Measurements from ENCODE around the gene RTN4RL2.

Gene RTN4RL2

GRCh38 chr11:57476757-57477506, 16.6 kb downstream of the RTN4RL2 start:
- peak overlapping the region; percentile 63 for H3K4me3 ChIP-seq (ENCODE audit: low read depth, low read length)
- peaks cover 70% of the 10 kb centered on the region for H3K27me3 ChIP-seq (ENCODE audit: control insufficient read depth, insufficient read depth, low read length)
- H3K9me3 ChIP-seq (ENCODE audit: control insufficient read depth, insufficient read depth, low read depth, low read length) = no peaks in the 10 kb centered on the region
- H3K36me3 ChIP-seq (ENCODE audit: control insufficient read depth, insufficient read depth, low read length) = no peaks in the 10 kb centered on the region
- peaks cover 33% of the 10 kb centered on the region for H3K4me1 ChIP-seq (ENCODE audit: control insufficient read depth, insufficient read depth, low read length)
- no peak overlapping the region for H3K9ac ChIP-seq (ENCODE audit: low read length)
- H3K27ac ChIP-seq (ENCODE audit: low read depth, low read length) = no peak overlapping the region

DNA sequence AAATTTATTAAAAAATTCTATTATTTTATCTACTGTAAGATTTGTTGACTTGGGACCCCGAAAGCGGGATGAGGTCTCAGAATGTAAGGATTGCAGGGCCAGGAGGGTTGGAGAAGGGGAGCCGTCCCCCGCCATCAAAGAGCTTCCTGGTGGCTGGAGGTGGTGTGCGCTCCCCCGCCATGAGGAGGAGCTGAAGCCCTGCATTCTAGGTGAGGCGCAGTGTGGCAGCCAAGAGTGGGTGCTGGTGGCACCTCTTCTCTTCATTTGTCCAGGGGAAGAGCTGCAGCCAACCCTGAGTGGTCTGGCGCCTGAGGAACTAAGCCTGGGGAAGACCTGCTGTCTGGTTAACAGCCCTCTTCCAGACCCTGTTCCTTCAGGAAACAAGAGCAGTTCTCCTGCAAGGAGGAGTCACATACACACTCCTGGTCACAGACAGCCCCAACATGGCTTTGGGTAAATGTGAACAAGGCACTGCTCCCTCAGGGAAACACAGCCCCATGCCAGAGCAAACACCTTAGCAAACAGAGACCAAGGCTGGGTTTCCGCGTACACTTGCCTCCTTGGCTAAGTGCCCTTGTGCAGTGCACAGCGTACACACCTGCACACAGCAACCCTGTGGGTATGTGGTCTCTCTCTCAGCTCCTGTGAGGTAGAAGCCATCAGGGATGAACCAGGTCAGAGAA, 17.3 kb downstream of the RTN4RL2 start:
- Histone ChIP-seq H3K9me3 (ENCODE audit: control insufficient read depth, insufficient read depth, low read depth, low read length) (no peaks in the 10 kb centered on the region), H3K36me3 (ENCODE audit: control insufficient read depth, insufficient read depth, low read length) (no peaks in the 10 kb centered on the region), H3K9ac (ENCODE audit: low read length) (no peak overlapping the region), H3K27ac (ENCODE audit: low read depth, low read length) (no peak overlapping the region), H3K4me3 (ENCODE audit: low read depth, low read length) (no peak overlapping the region), H3K4me1 (ENCODE audit: control insufficient read depth, insufficient read depth, low read length) (peaks cover 35% of the 10 kb centered on the region), H3K27me3 (ENCODE audit: control insufficient read depth, insufficient read depth, low read length) (peaks cover 75% of the 10 kb centered on the region)

DNA sequence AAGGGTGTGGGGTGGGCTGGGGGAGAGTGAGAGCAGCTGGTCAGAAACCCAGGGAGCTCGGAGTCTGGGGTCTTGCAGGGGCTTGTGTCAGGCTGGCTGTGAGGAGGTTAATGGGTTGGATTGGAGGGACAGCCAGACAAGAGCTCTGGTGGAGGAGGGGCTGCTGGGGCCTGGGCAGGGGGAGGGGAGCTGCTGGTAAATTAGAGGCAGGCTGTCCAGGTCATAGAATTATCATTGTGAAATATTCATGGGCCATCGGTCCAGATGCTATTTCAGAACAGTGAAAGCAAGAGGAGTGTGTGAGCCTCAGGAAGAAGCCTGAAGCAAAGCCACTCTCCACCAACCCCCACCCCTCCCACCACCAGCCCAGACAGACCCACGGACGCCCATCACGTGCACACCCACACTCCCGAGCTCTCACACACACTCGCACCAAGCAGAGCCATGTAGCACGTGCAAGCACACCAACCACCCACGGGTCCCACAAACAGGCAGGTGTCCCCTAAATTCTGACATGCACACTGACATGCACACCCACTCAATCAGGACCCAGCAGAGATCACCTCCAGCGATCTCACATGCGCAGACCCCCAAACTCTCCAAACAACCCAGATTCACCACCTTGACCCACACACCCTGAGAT, 18.8 kb downstream of the RTN4RL2 start:
- Histone ChIP-seq H3K4me1 (ENCODE audit: control insufficient read depth, insufficient read depth, low read length) (peaks cover 39% of the 10 kb centered on the region), H3K4me3 (ENCODE audit: low read depth, low read length) (no peak overlapping the region), H3K27ac (ENCODE audit: low read depth, low read length) (no peak overlapping the region), H3K9ac (ENCODE audit: low read length) (no peak overlapping the region), H3K9me3 (ENCODE audit: control insufficient read depth, insufficient read depth, low read depth, low read length) (no peaks in the 10 kb centered on the region), H3K27me3 (ENCODE audit: control insufficient read depth, insufficient read depth, low read length) (peaks cover 79% of the 10 kb centered on the region), H3K36me3 (ENCODE audit: control insufficient read depth, insufficient read depth, low read length) (no peaks in the 10 kb centered on the region)

DNA sequence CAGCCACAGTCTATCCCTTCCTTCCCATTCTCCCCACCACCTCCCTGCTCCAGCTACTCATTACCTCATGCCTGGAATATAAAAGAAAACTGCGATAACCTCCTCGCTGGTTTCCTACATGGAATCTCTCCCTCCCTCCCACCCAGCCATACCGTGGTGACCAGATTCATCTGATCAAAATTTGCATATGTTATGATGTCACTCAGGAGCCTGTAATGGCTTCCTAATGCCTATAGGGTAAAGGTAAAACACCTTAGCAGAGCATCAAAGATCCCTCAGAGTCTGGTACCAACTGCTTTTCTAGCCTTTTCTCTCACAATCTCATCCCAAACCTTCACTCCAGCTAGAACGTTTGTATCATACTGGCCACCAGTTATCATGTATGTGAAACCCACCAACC, 19.6 kb downstream of the RTN4RL2 start:
- no peak overlapping the region for H3K27ac ChIP-seq (ENCODE audit: low read depth, low read length)
- peaks cover 72% of the 10 kb centered on the region for H3K27me3 ChIP-seq (ENCODE audit: control insufficient read depth, insufficient read depth, low read length)
- no peaks in the 10 kb centered on the region for H3K9me3 ChIP-seq (ENCODE audit: control insufficient read depth, insufficient read depth, low read depth, low read length)
- H3K4me3 ChIP-seq (ENCODE audit: low read depth, low read length) = no peak overlapping the region
- peaks cover 34% of the 10 kb centered on the region for H3K4me1 ChIP-seq (ENCODE audit: control insufficient read depth, insufficient read depth, low read length)
- no peak overlapping the region for H3K9ac ChIP-seq (ENCODE audit: low read length)
- peaks cover 3% of the 10 kb centered on the region; the same call in 1 of the 2 replicates for H3K36me3 ChIP-seq (ENCODE audit: control insufficient read depth, insufficient read depth, low read length)

DNA sequence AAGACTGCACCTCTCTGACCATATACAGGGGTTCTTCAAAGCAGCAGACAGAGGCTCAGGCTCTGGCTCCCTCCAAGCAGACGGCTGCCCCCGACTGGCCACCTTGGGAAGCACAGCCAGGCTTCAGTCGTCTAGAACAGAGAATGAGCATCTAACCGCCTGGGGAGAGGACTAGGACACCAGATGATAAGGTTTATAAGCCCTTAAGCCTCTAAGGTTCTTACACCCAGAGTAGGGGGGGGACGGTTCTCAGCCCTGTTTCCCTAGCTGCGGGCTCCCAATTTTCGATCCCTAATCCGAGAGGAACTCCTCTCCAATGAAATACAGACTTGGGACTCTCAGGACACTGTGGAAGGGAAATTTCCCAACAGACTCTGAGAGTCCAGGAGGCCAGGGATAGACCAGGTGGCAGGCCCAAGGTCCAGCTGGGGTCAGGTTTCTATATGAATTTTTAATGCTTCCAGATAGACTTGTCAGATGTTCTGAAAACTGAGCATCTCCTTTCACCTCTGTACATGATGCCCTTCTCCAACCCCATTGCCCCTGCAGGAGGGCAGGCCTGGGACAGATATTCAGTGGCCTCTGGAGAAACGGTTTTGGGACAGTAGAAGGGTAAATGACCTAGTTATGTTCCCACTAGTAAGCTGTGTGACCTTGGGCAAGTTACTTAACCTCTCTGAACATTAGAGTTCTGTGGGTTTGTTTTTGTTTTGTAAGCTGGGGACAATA, 20.2 kb downstream of the RTN4RL2 start:
- Histone ChIP-seq H3K9ac (ENCODE audit: low read length) (no peak overlapping the region), H3K36me3 (ENCODE audit: control insufficient read depth, insufficient read depth, low read length) (peaks cover 10% of the 10 kb centered on the region; the same call in 1 of the 2 replicates), H3K4me3 (ENCODE audit: low read depth, low read length) (no peak overlapping the region), H3K27ac (ENCODE audit: low read depth, low read length) (no peak overlapping the region), H3K9me3 (ENCODE audit: control insufficient read depth, insufficient read depth, low read depth, low read length) (no peaks in the 10 kb centered on the region), H3K27me3 (ENCODE audit: control insufficient read depth, insufficient read depth, low read length) (peaks cover 65% of the 10 kb centered on the region), H3K4me1 (ENCODE audit: control insufficient read depth, insufficient read depth, low read length) (peaks cover 34% of the 10 kb centered on the region)

DNA sequence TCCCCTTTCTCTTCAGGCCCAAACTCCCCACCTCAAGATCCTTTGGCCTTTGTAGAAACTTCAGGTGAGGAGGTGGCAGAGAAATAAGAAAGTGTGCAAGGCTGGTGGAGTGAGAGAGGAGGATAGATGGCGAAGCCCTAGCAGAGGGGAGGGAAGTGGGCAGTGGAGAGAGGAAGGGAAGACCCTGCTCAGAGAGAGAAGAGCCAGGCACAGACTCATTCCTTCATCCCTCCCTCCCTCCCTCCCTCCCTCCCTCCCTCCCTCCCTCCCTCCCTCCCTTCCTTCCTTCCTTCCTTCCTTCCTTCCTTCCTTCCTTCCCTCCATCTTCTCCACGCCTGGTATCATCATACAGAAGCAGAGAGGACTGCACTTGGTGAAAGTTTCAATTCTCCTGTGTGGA, 21.0 kb downstream of the RTN4RL2 start:
- Histone ChIP-seq H3K36me3 (ENCODE audit: control insufficient read depth, insufficient read depth, low read length) (peaks cover 14% of the 10 kb centered on the region), H3K9ac (ENCODE audit: low read length) (no peak overlapping the region), H3K9me3 (ENCODE audit: control insufficient read depth, insufficient read depth, low read depth, low read length) (no peaks in the 10 kb centered on the region), H3K4me3 (ENCODE audit: low read depth, low read length) (no peak overlapping the region), H3K27me3 (ENCODE audit: control insufficient read depth, insufficient read depth, low read length) (peaks cover 58% of the 10 kb centered on the region), H3K27ac (ENCODE audit: low read depth, low read length) (no peak overlapping the region), H3K4me1 (ENCODE audit: control insufficient read depth, insufficient read depth, low read length) (peaks cover 29% of the 10 kb centered on the region)

- Histone ChIP-seq H3K4me1 (ENCODE audit: control insufficient read depth, insufficient read depth, low read length) (peaks cover 24% of the 10 kb centered on the region), H3K4me3 (ENCODE audit: low read depth, low read length) (peak overlapping the region; percentile 76), H3K9ac (ENCODE audit: low read length) (peak overlapping the region; percentile 40)
Measured at GRCh38 chr11:57481915-57482781, 21.8 kb downstream of the RTN4RL2 start.

DNA sequence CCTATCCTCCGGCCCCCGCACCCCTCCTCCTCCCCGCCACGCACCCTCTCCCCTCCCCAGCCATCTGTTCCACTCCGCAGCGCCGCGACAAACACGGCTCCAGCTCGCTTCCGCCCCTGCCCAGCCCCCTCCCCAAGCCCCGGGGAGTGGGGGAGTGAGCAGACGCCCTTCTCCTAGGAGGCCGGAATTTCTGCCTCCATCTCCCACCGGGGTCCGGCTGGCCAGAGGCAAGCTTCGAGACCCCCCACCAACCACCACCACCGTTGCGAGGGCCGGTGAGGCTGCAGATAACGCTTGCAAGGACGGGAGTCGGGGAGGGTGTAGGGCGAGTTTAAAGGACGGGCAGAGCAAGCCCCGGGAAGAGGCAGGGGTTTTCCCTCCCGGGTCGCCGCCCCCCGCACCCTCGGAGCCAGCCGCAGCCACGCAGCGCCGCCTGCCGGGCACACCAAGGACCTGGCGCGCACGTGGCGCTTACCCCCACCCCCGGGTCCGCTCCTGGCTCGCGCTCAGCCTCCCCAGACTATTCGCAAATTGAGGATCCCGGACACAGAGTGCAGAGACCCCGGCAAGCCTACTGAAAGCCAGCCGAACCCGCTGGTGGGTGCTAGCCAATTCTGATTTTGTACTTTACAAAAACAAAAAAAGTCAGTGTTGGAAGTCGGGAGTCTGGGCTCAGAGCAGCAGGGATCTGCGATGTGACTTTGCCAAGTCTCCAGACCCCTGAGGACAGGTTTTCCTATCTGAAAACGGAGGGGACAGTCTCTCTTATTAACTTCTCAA, 22.6 kb downstream of the RTN4RL2 start:
- Histone ChIP-seq H3K27ac (ENCODE audit: low read depth, low read length) (no peak overlapping the region), H3K9ac (ENCODE audit: low read length) (peak overlapping the region; percentile 63)

More at GRCh38 chr11:57481915-57482781, 21.8 kb downstream of the RTN4RL2 start:
- no peaks in the 10 kb centered on the region for H3K9me3 ChIP-seq (ENCODE audit: control insufficient read depth, insufficient read depth, low read depth, low read length)
- peaks cover 49% of the 10 kb centered on the region for H3K27me3 ChIP-seq (ENCODE audit: control insufficient read depth, insufficient read depth, low read length)
- no peak overlapping the region for H3K27ac ChIP-seq (ENCODE audit: low read depth, low read length)
- H3K36me3 ChIP-seq (ENCODE audit: control insufficient read depth, insufficient read depth, low read length) = peaks cover 14% of the 10 kb centered on the region

GRCh38 chr11:57483562-57483918, 23.2 kb downstream of the RTN4RL2 start:
- H3K9me3 ChIP-seq (ENCODE audit: control insufficient read depth, insufficient read depth, low read depth, low read length) = no peaks in the 10 kb centered on the region
- no peak overlapping the region for H3K27ac ChIP-seq (ENCODE audit: low read depth, low read length)
- peaks cover 21% of the 10 kb centered on the region for H3K36me3 ChIP-seq (ENCODE audit: control insufficient read depth, insufficient read depth, low read length)
- peaks cover 35% of the 10 kb centered on the region for H3K27me3 ChIP-seq (ENCODE audit: control insufficient read depth, insufficient read depth, low read length)
- peak overlapping the region; percentile 76 for H3K4me3 ChIP-seq (ENCODE audit: low read depth, low read length)
- peak overlapping the region; percentile 14 for H3K9ac ChIP-seq (ENCODE audit: low read length)
- peaks cover 19% of the 10 kb centered on the region for H3K4me1 ChIP-seq (ENCODE audit: control insufficient read depth, insufficient read depth, low read length)

More for the DNA sequence above, 22.6 kb downstream of the RTN4RL2 start:
- Histone ChIP-seq H3K4me1 (ENCODE audit: control insufficient read depth, insufficient read depth, low read length) (peaks cover 19% of the 10 kb centered on the region), H3K9me3 (ENCODE audit: control insufficient read depth, insufficient read depth, low read depth, low read length) (no peaks in the 10 kb centered on the region), H3K4me3 (ENCODE audit: low read depth, low read length) (peak overlapping the region; percentile 76), H3K27me3 (ENCODE audit: control insufficient read depth, insufficient read depth, low read length) (peaks cover 41% of the 10 kb centered on the region), H3K36me3 (ENCODE audit: control insufficient read depth, insufficient read depth, low read length) (peaks cover 16% of the 10 kb centered on the region)
